Measurements from ENCODE around the gene GRM1. TPM values are rescaled to one million over a fixed set of nuclear protein-coding genes. Genes with fewer than 3 reads are reported as not detected.

Gene GRM1
- total RNA-seq, 2 experiments from 2014 or later = not detected

- H3K9me3 Mint-ChIP-seq = no peaks in the 10 kb centered on the region
- no peak overlapping the region for H3K27ac Mint-ChIP-seq
- DNase-seq = no peak
- no peaks in the 10 kb centered on the region for H3K9me3 ChIP-seq (ENCODE audit: control insufficient read depth in 1 of 2, insufficient read depth in 1 of 2, low read length in 2 of 2)
- no peaks in the 10 kb centered on the region for H3K27me3 Mint-ChIP-seq
- TF ChIP-seq CTCF (IDR thresholded peaks at IDR 0.05) = no peak
- no peak overlapping the region for H3K4me3 ChIP-seq (ENCODE audit: low read length)
- ChIA-PET CTCF (no interaction called here), POLR2A (no interaction called here)
- H3K4me3 Mint-ChIP-seq = no peak overlapping the region
- intact Hi-C loops (cut with DNase I, micrococcal nuclease) = no loop called here
- no peak overlapping the region for H3K27ac ChIP-seq (ENCODE audit: low read depth in 1 of 2, low read length in 2 of 2)
- no peak for ATAC-seq (ENCODE audit: poor library complexity)
- no peaks in the 10 kb centered on the region for H3K27me3 ChIP-seq (ENCODE audit: control insufficient read depth in 1 of 2, insufficient read depth in 2 of 2, low read length in 2 of 2)
- H3K4me1 Mint-ChIP-seq (ENCODE audit: low read depth) = no peaks in the 10 kb centered on the region
- no peaks in the 10 kb centered on the region for H3K4me1 ChIP-seq (ENCODE audit: insufficient read depth, low read length)
- H3K36me3 Mint-ChIP-seq (ENCODE audit: low read depth) = no peaks in the 10 kb centered on the region
- H3K36me3 ChIP-seq (ENCODE audit: insufficient read depth, low read length) = no peaks in the 10 kb centered on the region
These were observed 287.3 kb downstream of the GRM1 start for GRCh38 chr6:146316175-146316495.

- H3K4me1 Mint-ChIP-seq (ENCODE audit: low read depth) = no peaks in the 10 kb centered on the region
- no peak for TF ChIP-seq CTCF (IDR thresholded peaks at IDR 0.05)
- Histone ChIP-seq H3K27ac (ENCODE audit: low read depth in 1 of 2, low read length in 2 of 2) (no peak overlapping the region), H3K27me3 (ENCODE audit: control insufficient read depth in 1 of 2, insufficient read depth in 2 of 2, low read length in 2 of 2) (no peaks in the 10 kb centered on the region), H3K9me3 (ENCODE audit: control insufficient read depth in 1 of 2, insufficient read depth in 1 of 2, low read length in 2 of 2) (no peaks in the 10 kb centered on the region), H3K4me3 (ENCODE audit: low read length) (no peak overlapping the region), H3K36me3 (ENCODE audit: insufficient read depth, low read length) (no peaks in the 10 kb centered on the region), H3K4me1 (ENCODE audit: insufficient read depth, low read length) (no peaks in the 10 kb centered on the region)
- H3K27ac Mint-ChIP-seq = no peak overlapping the region
- no peaks in the 10 kb centered on the region for H3K9me3 Mint-ChIP-seq
- DNase-seq (no peak), ATAC-seq (ENCODE audit: poor library complexity) (no peak)
- ChIA-PET CTCF (no interaction called here), POLR2A (no interaction called here)
- no peaks in the 10 kb centered on the region for H3K27me3 Mint-ChIP-seq
- no peak overlapping the region for H3K4me3 Mint-ChIP-seq
- intact Hi-C loops (cut with DNase I, micrococcal nuclease) = no loop called here
- H3K36me3 Mint-ChIP-seq (ENCODE audit: low read depth) = no peaks in the 10 kb centered on the region
These were observed 302.2 kb downstream of the GRM1 start for GRCh38 chr6:146331013-146331412.

GRCh38 chr6:146335336-146335735 is 306.5 kb downstream of the GRM1 start:
- ATAC-seq (ENCODE audit: poor library complexity) = no peak
- no peak overlapping the region for H3K4me3 ChIP-seq (ENCODE audit: low read length)
- H3K4me1 ChIP-seq (ENCODE audit: insufficient read depth, low read length) = no peaks in the 10 kb centered on the region
- no peaks in the 10 kb centered on the region for H3K27me3 ChIP-seq (ENCODE audit: control insufficient read depth in 1 of 2, insufficient read depth in 2 of 2, low read length in 2 of 2)
- intact Hi-C loops (cut with DNase I, micrococcal nuclease) = no loop called here
- DNase-seq = no peak
- no peaks in the 10 kb centered on the region for H3K36me3 Mint-ChIP-seq (ENCODE audit: low read depth)
- TF ChIP-seq CTCF (IDR thresholded peaks at IDR 0.05) = no peak
- no peak overlapping the region for H3K27ac ChIP-seq (ENCODE audit: low read depth in 1 of 2, low read length in 2 of 2)
- H3K9me3 Mint-ChIP-seq = no peaks in the 10 kb centered on the region
- ChIA-PET CTCF (no interaction called here), POLR2A (no interaction called here)
- H3K4me3 Mint-ChIP-seq = no peak overlapping the region
- no peaks in the 10 kb centered on the region for H3K27me3 Mint-ChIP-seq
- no peaks in the 10 kb centered on the region for H3K36me3 ChIP-seq (ENCODE audit: insufficient read depth, low read length)
- H3K27ac Mint-ChIP-seq = no peak overlapping the region
- H3K9me3 ChIP-seq (ENCODE audit: control insufficient read depth in 1 of 2, insufficient read depth in 1 of 2, low read length in 2 of 2) = no peaks in the 10 kb centered on the region
- no peaks in the 10 kb centered on the region for H3K4me1 Mint-ChIP-seq (ENCODE audit: low read depth)

All from CD4-positive, alpha-beta T cell (primary cell).